NB4 (cell line): ENCODE data around the gene MGMT.

Experiments
- DNase-seq: peaks from one replicate; pipeline ENCODE4 v3.0.0; 2010; ENCODE audit warnings: low read depth
- H3K4me3 ChIP-seq: one replicate; pipeline ENCODE4 v1.5.1; 2011; ENCODE audit warnings: mild to moderate bottlenecking, low read depth, low read length, moderate library complexity
- MYC ChIP-seq: IDR thresholded peaks from 2 replicates; pipeline ENCODE4 v1.6.1; 2011; ENCODE audit warnings: low read depth, low read length
- POLR2A ChIP-seq: IDR thresholded peaks from 2 replicates; pipeline ENCODE4 v1.6.1; 2011; ENCODE audit warnings: mild to moderate bottlenecking; ENCODE audit not compliant: insufficient read length; ENCODE audit errors: extremely low read depth
- TF ChIP-seq, protein P1 (sequence below): IDR thresholded peaks from one replicate; pipeline ENCODE4 v1.5.1; 2012; ENCODE audit warnings: low read depth, low read length
- TF ChIP-seq, protein P2 (sequence below): IDR thresholded peaks from 2 replicates; pipeline ENCODE4 v1.6.1; 2011; ENCODE audit warnings: low read depth, low read length

MGMT gene

GRCh38 chr10:129447486-129447885 is 19.6 kb upstream of the MGMT start:
- TF ChIP-seq, protein P1, sequence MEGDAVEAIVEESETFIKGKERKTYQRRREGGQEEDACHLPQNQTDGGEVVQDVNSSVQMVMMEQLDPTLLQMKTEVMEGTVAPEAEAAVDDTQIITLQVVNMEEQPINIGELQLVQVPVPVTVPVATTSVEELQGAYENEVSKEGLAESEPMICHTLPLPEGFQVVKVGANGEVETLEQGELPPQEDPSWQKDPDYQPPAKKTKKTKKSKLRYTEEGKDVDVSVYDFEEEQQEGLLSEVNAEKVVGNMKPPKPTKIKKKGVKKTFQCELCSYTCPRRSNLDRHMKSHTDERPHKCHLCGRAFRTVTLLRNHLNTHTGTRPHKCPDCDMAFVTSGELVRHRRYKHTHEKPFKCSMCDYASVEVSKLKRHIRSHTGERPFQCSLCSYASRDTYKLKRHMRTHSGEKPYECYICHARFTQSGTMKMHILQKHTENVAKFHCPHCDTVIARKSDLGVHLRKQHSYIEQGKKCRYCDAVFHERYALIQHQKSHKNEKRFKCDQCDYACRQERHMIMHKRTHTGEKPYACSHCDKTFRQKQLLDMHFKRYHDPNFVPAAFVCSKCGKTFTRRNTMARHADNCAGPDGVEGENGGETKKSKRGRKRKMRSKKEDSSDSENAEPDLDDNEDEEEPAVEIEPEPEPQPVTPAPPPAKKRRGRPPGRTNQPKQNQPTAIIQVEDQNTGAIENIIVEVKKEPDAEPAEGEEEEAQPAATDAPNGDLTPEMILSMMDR = no peak
- TF ChIP-seq, protein P2, sequence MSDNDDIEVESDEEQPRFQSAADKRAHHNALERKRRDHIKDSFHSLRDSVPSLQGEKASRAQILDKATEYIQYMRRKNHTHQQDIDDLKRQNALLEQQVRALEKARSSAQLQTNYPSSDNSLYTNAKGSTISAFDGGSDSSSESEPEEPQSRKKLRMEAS = no peak
- TF ChIP-seq POLR2A (no peak), MYC (no peak)
- no peak for DNase-seq
- H3K4me3 ChIP-seq = no peak overlapping the region

DNA sequence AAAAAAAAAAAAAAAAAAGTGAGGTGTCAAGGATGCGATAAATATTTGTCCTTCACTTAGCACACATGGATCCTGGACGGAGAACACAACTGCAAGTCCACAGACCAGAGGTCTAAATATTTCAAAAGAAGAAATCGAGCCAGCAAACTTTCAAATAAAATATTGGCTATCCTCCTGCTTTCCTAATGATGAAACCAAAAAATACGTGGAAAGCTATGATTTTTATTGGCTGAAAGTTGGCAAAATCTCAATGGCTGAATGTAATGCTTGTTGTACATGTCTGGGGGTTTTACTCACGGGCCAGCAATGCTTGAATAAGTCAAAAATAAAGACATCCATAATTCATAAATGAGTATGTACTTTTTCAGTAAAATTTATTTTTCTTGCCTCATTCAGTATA is 19.0 kb upstream of the MGMT start:
- TF ChIP-seq POLR2A (no peak), MYC (no peak)
- TF ChIP-seq, protein P1 = no peak
- TF ChIP-seq, protein P2 = no peak
- H3K4me3 ChIP-seq = no peak overlapping the region
- DNase-seq = no peak

DNA sequence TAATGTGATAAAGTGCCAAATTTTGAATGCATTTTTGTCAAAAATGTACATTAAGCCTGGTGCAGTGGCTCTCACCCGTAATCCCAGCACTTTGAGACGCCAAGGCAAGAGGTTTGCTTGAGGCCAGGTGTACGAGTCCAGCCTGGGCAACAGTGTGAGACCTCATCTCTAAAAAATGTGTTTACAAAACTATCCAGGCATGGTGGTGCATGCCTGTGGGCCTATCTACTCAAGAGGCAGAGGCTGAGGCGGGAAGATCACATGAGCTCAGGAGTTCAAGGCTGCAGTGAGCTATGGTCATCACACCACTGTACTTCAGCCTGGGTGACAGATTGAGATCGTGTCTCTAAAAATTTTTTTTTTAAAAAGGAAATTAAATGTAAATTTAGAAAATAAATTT is 18.5 kb upstream of the MGMT start:
- no peak overlapping the region for H3K4me3 ChIP-seq
- TF ChIP-seq POLR2A (no peak), MYC (no peak)
- TF ChIP-seq, protein P1 = no peak
- TF ChIP-seq, protein P2 = no peak
- no peak for DNase-seq

GRCh38 chr10:129449893-129450292 is 17.1 kb upstream of the MGMT start:
- H3K4me3 ChIP-seq = no peak overlapping the region
- TF ChIP-seq, protein P2 = no peak
- TF ChIP-seq MYC = no peak
- TF ChIP-seq, protein P1 = no peak
- no peak for TF ChIP-seq POLR2A
- no peak for DNase-seq

DNA sequence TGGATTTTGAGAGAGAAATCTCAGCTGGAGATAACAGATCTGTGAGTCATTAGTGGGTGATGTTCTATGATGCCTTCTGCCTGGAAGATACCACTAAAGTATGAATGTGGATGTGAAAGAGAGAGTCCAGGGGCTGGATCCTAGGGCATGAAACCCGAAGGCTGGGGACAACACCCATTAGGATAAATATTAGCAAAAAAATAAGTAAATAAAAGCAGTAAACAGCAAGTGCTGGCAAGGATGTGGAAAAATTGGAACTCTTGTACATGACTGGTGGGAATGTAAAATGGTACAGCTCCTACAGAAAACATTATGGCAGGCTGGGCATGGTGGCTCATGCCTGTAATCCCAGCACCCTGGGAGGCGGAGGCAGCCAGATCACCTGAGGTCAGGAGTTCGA is 16.6 kb upstream of the MGMT start:
- DNase-seq = no peak
- H3K4me3 ChIP-seq = no peak overlapping the region
- TF ChIP-seq, protein P1 = no peak
- TF ChIP-seq MYC (no peak), POLR2A (no peak)
- TF ChIP-seq, protein P2 = no peak

- TF ChIP-seq, protein P2 = no peak
- TF ChIP-seq POLR2A (no peak), MYC (no peak)
- TF ChIP-seq, protein P1 = no peak
Measured at GRCh38 chr10:129455625-129456024, 11.4 kb upstream of the MGMT start.

More at GRCh38 chr10:129455625-129456024, 11.4 kb upstream of the MGMT start:
- no peak overlapping the region for H3K4me3 ChIP-seq
- DNase-seq = no peak
